Prostate gland (tissue), 2 donors: Measurements from ENCODE around the gene INPP5J.

Source experiments
- POLR2A ChIP-seq: fragments of 450-650 bp; IDR thresholded peaks from one replicate; pipeline ENCODE4 v1.6.1; 2016; ENCODE audit warnings: antibody characterized with exemption, mild to moderate bottlenecking
- POLR2AphosphoS5 ChIP-seq: sonication (generic); formaldehyde crosslinking; IDR thresholded peaks from one replicate; pipeline ENCODE4 v1.6.1; 2017; ENCODE audit warnings: antibody characterized with exemption
- TF ChIP-seq, protein P1 (sequence below), 4 experiments: fragments of 200-600 bp in 2 of 4; fragments of 450-650 bp in 2 of 4; sonication (generic) in 2 of 4; IDR thresholded peaks; 1 replicate in 3 of 4; 2 replicates in 1 of 4; pipeline ENCODE4 v1.5.1; 2016 to 2019; ENCODE audit warnings: antibody characterized with exemption in 4 of 4, mild to moderate bottlenecking in 2 of 4, moderate library complexity in 2 of 4

DNA sequence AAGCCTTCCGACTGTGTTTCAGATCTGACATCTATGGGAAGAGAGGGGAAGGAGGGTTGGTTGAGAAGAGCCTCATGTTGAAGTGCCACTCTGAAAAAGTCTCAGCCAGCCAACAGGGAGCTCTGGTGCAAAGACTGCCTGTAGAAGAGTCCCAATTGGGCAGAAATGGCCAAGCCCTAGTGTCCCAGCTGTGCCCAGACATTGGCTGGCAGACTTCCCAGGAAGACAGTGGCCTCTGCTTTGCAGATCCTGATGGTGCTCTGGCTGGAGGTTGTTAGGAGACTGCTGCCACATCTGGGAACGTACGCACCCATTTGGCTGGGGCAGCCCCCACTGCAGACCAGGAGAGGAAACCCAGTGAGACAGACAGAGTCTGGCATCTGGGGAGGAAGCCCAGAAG is 20.8 kb downstream of the INPP5J start:
- TF ChIP-seq, protein P1, sequence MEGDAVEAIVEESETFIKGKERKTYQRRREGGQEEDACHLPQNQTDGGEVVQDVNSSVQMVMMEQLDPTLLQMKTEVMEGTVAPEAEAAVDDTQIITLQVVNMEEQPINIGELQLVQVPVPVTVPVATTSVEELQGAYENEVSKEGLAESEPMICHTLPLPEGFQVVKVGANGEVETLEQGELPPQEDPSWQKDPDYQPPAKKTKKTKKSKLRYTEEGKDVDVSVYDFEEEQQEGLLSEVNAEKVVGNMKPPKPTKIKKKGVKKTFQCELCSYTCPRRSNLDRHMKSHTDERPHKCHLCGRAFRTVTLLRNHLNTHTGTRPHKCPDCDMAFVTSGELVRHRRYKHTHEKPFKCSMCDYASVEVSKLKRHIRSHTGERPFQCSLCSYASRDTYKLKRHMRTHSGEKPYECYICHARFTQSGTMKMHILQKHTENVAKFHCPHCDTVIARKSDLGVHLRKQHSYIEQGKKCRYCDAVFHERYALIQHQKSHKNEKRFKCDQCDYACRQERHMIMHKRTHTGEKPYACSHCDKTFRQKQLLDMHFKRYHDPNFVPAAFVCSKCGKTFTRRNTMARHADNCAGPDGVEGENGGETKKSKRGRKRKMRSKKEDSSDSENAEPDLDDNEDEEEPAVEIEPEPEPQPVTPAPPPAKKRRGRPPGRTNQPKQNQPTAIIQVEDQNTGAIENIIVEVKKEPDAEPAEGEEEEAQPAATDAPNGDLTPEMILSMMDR (IDR thresholded peaks at IDR 0.05), result no peak
- no peak for TF ChIP-seq POLR2A
- no peak for TF ChIP-seq POLR2AphosphoS5
